SK-N-MC (cell line): ENCODE data around the gene PTPRN2.

Experiments
- DNase-seq: peaks from one replicate; pipeline ENCODE4 v3.0.0-alpha.2; 2011; ENCODE audit warnings: low read depth, low spot score
- H3K27ac ChIP-seq: fragments of 200-600 bp; sonication (generic); 2 replicates; pipeline ENCODE4 v1.5.1; 2016; ENCODE audit warnings: mixed run types
- H3K36me3 ChIP-seq: fragments of 200-600 bp; sonication (generic); 2 replicates; pipeline ENCODE4 v1.6.1; 2017; ENCODE audit warnings: antibody characterized with exemption, low read length, mixed read lengths; ENCODE audit not compliant: insufficient read depth
- H3K4me3 ChIP-seq: fragments of 200-600 bp; sonication (generic); 2 replicates; pipeline ENCODE4 v1.5.1; 2016
- H3K9ac ChIP-seq: fragments of 200-600 bp; sonication (generic); 2 replicates; pipeline ENCODE4 v1.8.0; 2017; ENCODE audit warnings: mixed run types, mixed read lengths; ENCODE audit not compliant: insufficient read length
- H3K9me3 ChIP-seq: fragments of 200-600 bp; sonication (generic); 2 replicates; pipeline ENCODE4 v1.6.1; 2017; ENCODE audit warnings: low read depth, mild to moderate bottlenecking, antibody characterized with exemption, low read length, moderate library complexity, mixed read lengths
- EZH2 ChIP-seq: fragments of 200-600 bp; sonication (generic); IDR thresholded peaks from one replicate; pipeline ENCODE4 v1.6.1; 2017; ENCODE audit warnings: antibody characterized with exemption
- FOXP2 ChIP-seq: optimal IDR thresholded peaks from 2 replicates; pipeline ENCODE3; 2011; ENCODE audit warnings: mild to moderate bottlenecking, moderate library complexity; ENCODE audit not compliant: insufficient read depth; ENCODE audit errors: extremely low read length, control extremely low read depth
- POLR2AphosphoS5 ChIP-seq: IDR thresholded peaks from 2 replicates; pipeline ENCODE4 v1.6.1; 2012; ENCODE audit warnings: mild to moderate bottlenecking, low read depth, low read length, borderline replicate concordance

PTPRN2 gene

GRCh38 chr7:158066085-158066484 is 521.5 kb downstream of the PTPRN2 start:
- TF ChIP-seq POLR2AphosphoS5 (no peak), FOXP2 (no peak), EZH2 (no peak)
- DNase-seq: no peak
- Histone ChIP-seq H3K27ac (no peak overlapping the region), H3K9me3 (no peaks in the 10 kb centered on the region), H3K9ac (no peak overlapping the region), H3K36me3 (no peaks in the 10 kb centered on the region), H3K4me3 (no peak overlapping the region)

GRCh38 chr7:158065340-158065739 is 522.3 kb downstream of the PTPRN2 start:
- no peak for TF ChIP-seq FOXP2
- TF ChIP-seq EZH2: no peak
- no peak for TF ChIP-seq POLR2AphosphoS5
- no peak overlapping the region for H3K4me3 ChIP-seq

GRCh38 chr7:158064631-158065030 is 523.0 kb downstream of the PTPRN2 start:
- H3K27ac ChIP-seq: no peak overlapping the region
- TF ChIP-seq POLR2AphosphoS5 (no peak), EZH2 (no peak), FOXP2 (no peak)
- H3K4me3 ChIP-seq: no peak overlapping the region
- no peak for DNase-seq
- no peaks in the 10 kb centered on the region for H3K9me3 ChIP-seq
- no peaks in the 10 kb centered on the region for H3K36me3 ChIP-seq
- no peak overlapping the region for H3K9ac ChIP-seq

More at GRCh38 chr7:158065340-158065739, 522.3 kb downstream of the PTPRN2 start:
- H3K9ac ChIP-seq: no peak overlapping the region
- DNase-seq: no peak
- H3K9me3 ChIP-seq: no peaks in the 10 kb centered on the region
- no peaks in the 10 kb centered on the region for H3K36me3 ChIP-seq
- H3K27ac ChIP-seq: no peak overlapping the region

GRCh38 chr7:158063850-158064610 is 523.6 kb downstream of the PTPRN2 start:
- Histone ChIP-seq H3K27ac (no peak overlapping the region), H3K4me3 (no peak overlapping the region), H3K9me3 (no peaks in the 10 kb centered on the region), H3K36me3 (no peaks in the 10 kb centered on the region), H3K9ac (no peak overlapping the region)
- DNase-seq: no peak
- no peak for TF ChIP-seq FOXP2
- no peak for TF ChIP-seq EZH2
- no peak for TF ChIP-seq POLR2AphosphoS5

GRCh38 chr7:158062661-158063060 is 525.0 kb downstream of the PTPRN2 start:
- DNase-seq: no peak
- H3K9ac ChIP-seq: no peak overlapping the region
- no peak overlapping the region for H3K27ac ChIP-seq
- no peak overlapping the region for H3K4me3 ChIP-seq
- H3K36me3 ChIP-seq: no peaks in the 10 kb centered on the region
- TF ChIP-seq POLR2AphosphoS5 (no peak), EZH2 (no peak), FOXP2 (no peak)
- H3K9me3 ChIP-seq: no peaks in the 10 kb centered on the region

GRCh38 chr7:158061884-158062656 is 525.6 kb downstream of the PTPRN2 start:
- H3K27ac ChIP-seq: no peak overlapping the region
- no peak for DNase-seq
- H3K36me3 ChIP-seq: no peaks in the 10 kb centered on the region
- TF ChIP-seq FOXP2 (no peak), EZH2 (no peak), POLR2AphosphoS5 (no peak)
- H3K9me3 ChIP-seq: no peaks in the 10 kb centered on the region
- H3K9ac ChIP-seq: no peak overlapping the region
- no peak overlapping the region for H3K4me3 ChIP-seq

GRCh38 chr7:158061026-158061630 is 526.5 kb downstream of the PTPRN2 start:
- H3K36me3 ChIP-seq: no peaks in the 10 kb centered on the region
- no peak overlapping the region for H3K4me3 ChIP-seq
- no peak for DNase-seq
- H3K9me3 ChIP-seq: no peaks in the 10 kb centered on the region
- TF ChIP-seq POLR2AphosphoS5 (no peak), FOXP2 (no peak), EZH2 (no peak)
- no peak overlapping the region for H3K9ac ChIP-seq
- H3K27ac ChIP-seq: no peak overlapping the region

GRCh38 chr7:158060216-158060615 is 527.4 kb downstream of the PTPRN2 start:
- no peak for DNase-seq
- Histone ChIP-seq H3K9ac (no peak overlapping the region), H3K9me3 (no peaks in the 10 kb centered on the region), H3K4me3 (no peak overlapping the region), H3K27ac (no peak overlapping the region), H3K36me3 (no peaks in the 10 kb centered on the region)
- no peak for TF ChIP-seq EZH2
- TF ChIP-seq FOXP2: no peak
- no peak for TF ChIP-seq POLR2AphosphoS5
